Neutrophil (primary cell): ENCODE data around the gene SMAGP.
"Not testable (repeated sequence)": the region's sequence is repeated elsewhere in the genome, so short reads cannot be mapped to it uniquely, and the experiment has no call there.

ENCODE experiments used
- H3K27ac ChIP-seq: fragments of 200-600 bp; sonication (generic); 2 replicates; pipeline ENCODE4 v1.5.1; 2016; ENCODE audit warnings: mild to moderate bottlenecking, moderate library complexity
- H3K27me3 ChIP-seq: fragments of 200-600 bp; sonication (generic); 2 replicates; pipeline ENCODE4 v1.6.0; 2016; ENCODE audit warnings: mild to moderate bottlenecking
- H3K36me3 ChIP-seq: fragments of 200-600 bp; sonication (generic); 2 replicates; pipeline ENCODE4 v1.5.1; 2017
- H3K4me1 ChIP-seq, 2 experiments: fragments of 200-600 bp in 1 of 2; sonication (generic) in 1 of 2; 1 replicate in 1 of 2; 2 replicates in 1 of 2; pipeline versions ENCODE4 v1.5.1 to v1.6.1; 2013 to 2016; ENCODE audit warnings: low read depth in 1 of 2, low read length in 1 of 2, mild to moderate bottlenecking in 1 of 2, moderate library complexity in 1 of 2; ENCODE audit not compliant: control insufficient read depth in 1 of 2, insufficient read depth in 1 of 2
- H3K4me3 ChIP-seq, 2 experiments: fragments of 200-600 bp in 1 of 2; sonication (generic) in 1 of 2; 1 replicate in 1 of 2; 2 replicates in 1 of 2; pipeline ENCODE4 v1.5.1; 2013 to 2016; ENCODE audit warnings: low read depth in 1 of 2, low read length in 1 of 2, mild to moderate bottlenecking in 1 of 2, moderate library complexity in 1 of 2
- H3K9me3 ChIP-seq: fragments of 200-600 bp; sonication (generic); 2 replicates; pipeline ENCODE4 v1.5.1; 2016
- TF ChIP-seq, protein P1 (sequence below): fragments of 200-600 bp; sonication (generic); IDR thresholded peaks from 2 replicates; pipeline ENCODE4 v1.5.1; 2016; ENCODE audit warnings: antibody characterized with exemption

SMAGP gene, protein sequence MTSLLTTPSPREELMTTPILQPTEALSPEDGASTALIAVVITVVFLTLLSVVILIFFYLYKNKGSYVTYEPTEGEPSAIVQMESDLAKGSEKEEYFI

DNA sequence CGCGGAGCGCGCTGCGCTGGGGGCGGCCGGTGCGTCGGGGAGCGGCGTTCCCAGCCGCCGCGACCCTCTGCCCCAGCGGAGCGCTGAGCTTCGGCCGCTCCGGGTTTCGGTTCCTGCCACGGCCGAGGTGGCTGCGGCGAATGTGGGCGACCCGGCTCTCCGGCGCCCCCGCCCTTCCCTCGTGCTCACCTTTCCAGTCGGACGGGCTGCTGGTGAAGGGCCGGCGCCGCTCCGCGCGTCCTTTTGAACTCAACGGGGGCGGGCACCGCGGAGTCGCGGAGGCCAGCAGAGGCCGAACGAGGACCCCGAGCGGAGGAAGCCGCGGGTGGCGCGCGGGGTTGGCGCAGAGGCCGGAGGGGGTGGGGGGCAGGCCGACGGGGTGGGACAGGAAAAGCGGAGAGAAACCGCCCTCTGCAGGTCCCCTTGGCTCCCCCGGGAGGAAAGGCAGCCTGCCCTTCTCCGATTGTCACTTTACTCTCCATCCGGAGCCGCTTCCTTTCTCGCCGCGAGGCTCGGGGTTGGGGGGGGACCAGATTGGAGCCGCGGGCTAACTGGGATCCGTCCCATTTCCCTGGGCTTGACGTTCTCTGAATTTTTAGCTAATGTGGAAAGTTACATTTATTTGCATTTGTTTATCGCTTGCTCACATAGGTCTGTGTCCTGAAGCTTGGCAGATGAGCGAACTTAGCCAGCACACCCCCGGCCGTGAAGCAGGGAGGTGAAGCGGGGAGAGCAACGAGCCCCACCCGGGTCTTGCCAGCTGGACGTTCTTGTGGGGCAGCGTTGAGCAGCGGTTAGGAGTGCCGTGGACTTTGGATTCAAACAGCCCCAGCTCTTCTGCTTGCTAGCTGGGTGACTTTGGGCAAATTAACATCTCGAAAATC lies at the start of gene SMAGP:
Gene SMAGP (minus strand): TSS at position 349 of the 884 bp plus-strand sequence. CDS start 1,137 bp downstream, outside the sequence.
- peaks cover 16 to 19% of the 10 kb centered on the region in 2 experiments for H3K4me1 ChIP-seq
- H3K4me3 ChIP-seq = peak within 1 kb of the TSS; percentile 63 to 90
- no peaks in the 10 kb centered on the region for H3K36me3 ChIP-seq
- TF ChIP-seq, protein P1, sequence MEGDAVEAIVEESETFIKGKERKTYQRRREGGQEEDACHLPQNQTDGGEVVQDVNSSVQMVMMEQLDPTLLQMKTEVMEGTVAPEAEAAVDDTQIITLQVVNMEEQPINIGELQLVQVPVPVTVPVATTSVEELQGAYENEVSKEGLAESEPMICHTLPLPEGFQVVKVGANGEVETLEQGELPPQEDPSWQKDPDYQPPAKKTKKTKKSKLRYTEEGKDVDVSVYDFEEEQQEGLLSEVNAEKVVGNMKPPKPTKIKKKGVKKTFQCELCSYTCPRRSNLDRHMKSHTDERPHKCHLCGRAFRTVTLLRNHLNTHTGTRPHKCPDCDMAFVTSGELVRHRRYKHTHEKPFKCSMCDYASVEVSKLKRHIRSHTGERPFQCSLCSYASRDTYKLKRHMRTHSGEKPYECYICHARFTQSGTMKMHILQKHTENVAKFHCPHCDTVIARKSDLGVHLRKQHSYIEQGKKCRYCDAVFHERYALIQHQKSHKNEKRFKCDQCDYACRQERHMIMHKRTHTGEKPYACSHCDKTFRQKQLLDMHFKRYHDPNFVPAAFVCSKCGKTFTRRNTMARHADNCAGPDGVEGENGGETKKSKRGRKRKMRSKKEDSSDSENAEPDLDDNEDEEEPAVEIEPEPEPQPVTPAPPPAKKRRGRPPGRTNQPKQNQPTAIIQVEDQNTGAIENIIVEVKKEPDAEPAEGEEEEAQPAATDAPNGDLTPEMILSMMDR = no peak
- H3K27ac ChIP-seq = peak within 1 kb of the TSS; percentile 23
- peaks cover 41% of the 10 kb centered on the region for H3K27me3 ChIP-seq
- no peaks in the 10 kb centered on the region for H3K9me3 ChIP-seq

DNA sequence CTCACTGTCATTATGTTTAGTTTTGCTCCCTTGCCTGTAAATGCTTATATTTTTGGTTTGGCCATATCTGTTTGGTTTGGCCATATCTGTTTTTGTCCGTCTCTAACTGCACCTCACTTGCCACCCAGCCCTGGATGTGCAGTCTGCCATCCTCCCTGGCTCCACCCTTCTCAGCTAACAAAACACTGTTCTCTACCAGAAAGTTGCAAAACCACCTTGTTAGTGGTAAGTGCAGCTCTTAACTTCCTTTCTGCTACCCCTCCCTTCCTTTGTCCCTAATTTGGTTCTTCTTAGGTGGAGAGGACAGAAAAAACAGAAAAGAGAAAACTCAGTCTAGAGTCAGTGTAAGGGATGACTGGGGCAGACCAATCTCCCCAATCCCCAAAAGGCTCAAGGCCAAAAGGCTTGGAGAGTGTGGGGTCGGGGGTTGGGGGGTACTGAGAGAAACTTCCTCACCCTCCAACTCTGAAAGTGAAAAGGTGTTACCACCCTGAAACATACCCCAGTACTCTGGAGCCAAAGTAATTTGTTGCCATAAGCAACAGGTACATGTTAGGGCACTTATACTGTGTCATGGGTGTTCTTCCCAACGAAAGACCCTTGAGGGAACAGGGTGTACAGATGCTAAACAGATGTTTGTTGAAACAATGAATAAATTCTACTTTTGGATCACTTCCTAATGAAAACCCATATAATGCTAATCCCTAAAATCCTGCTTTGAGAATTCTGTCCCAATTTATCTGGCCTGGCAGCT lies 48.8 kb upstream of the SMAGP start:
- Histone ChIP-seq H3K27ac (peak overlapping the region; percentile 98), H3K4me3 (peak overlapping the region; percentile 87 to 94), H3K4me1 (peaks cover 69 to 84% of the 10 kb centered on the region in 2 experiments), H3K36me3 (peaks cover 21% of the 10 kb centered on the region), H3K9me3 (no peaks in the 10 kb centered on the region), H3K27me3 (no peaks in the 10 kb centered on the region)
- TF ChIP-seq, protein P1 = no peak

DNA sequence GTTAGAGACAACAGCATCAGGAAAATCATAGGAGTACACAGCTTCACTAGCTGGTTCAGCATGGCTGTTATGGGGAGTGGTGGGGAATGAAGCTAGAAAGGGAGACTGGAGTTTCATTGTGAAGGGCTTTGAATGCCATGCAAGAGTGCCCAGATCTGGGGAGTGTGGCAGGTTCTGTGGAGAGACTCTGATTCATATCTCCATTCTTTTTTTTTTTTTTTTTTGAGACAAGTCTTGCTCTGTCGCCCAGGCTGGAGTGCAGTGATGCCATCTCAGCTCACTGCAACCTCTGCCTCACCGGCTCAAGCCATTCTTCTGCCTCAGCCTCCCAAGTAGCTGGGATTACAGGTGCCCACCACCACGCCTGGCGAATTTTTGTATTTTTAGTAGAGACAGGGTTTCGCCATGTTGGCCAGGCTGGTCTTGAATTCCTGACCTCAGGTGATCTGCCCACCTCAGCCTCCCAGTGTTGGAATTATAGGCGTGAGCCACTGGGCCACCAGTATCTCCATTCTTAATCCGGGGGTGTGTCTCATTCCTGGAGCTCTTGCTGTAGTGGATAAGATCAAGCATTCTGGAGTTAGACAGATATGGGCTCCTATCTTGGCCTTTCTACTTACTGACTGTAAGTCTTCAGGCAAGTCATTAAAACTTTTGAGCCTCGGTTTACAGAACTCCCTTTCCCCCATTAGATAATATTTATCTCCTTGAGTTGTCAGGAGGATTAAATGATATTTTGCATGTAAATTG lies 48.0 kb upstream of the SMAGP start:
- peaks cover 70 to 82% of the 10 kb centered on the region in 2 experiments for H3K4me1 ChIP-seq

DNA sequence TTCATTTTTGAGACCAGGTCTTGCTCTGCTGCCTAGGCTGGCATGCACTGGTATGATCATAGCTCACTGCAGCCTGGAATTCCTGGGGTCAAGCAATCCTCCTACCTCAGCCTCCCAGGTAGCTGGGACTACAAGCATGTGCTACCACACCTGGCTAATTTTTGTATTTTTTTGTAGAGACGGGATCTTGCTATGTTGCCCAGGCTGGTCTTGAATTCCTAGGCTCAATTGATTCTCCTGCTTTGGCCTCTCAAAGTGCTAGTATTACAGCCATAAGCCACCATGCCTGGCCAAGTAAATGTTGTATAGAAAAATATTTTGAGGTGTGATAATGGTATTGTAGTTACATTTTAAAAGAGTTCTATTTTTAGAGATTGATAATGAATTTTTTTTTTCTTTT lies 41.2 kb upstream of the SMAGP start:
- H3K4me1 ChIP-seq = peaks cover 20 to 31% of the 10 kb centered on the region in 2 experiments
- no peaks in the 10 kb centered on the region for H3K9me3 ChIP-seq
- H3K27me3 ChIP-seq = no peaks in the 10 kb centered on the region
- peaks cover 90% of the 10 kb centered on the region for H3K36me3 ChIP-seq
- no peak overlapping the region for H3K4me3 ChIP-seq
- TF ChIP-seq, protein P1 = no peak
- peak overlapping the region; percentile 33 for H3K27ac ChIP-seq

More for the DNA sequence above, 48.0 kb upstream of the SMAGP start:
- Histone ChIP-seq H3K27ac (peak overlapping the region; percentile 98), H3K36me3 (peaks cover 26% of the 10 kb centered on the region), H3K4me3 (peak overlapping the region; percentile 87 to 94)
- not testable (repeated sequence) for H3K27me3 ChIP-seq, H3K9me3 ChIP-seq

- Histone ChIP-seq H3K27ac (peak overlapping the region; percentile 72), H3K27me3 (no peaks in the 10 kb centered on the region), H3K4me1 (peaks cover 6 to 22% of the 10 kb centered on the region in 2 experiments), H3K4me3 (no peak overlapping the region), H3K9me3 (no peaks in the 10 kb centered on the region), H3K36me3 (peaks cover 92% of the 10 kb centered on the region)
- TF ChIP-seq, protein P1 = no peak
Observed at GRCh38 chr12:51307655-51308593, 37.7 kb upstream of the SMAGP start.
